ENCODE results near the gene OR1F1.

DNA sequence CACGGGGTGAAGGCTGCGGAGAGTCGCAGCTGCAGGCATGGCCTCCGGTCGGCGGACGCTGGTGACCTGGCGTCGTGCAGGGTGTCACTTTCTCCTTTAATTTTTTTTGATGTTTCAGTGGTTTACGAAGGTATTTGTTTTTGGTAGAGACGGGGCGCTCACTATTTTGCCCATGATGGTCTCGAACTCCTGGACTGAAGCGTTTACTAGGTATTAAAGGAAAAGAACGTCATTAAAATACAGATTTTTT lies 36.1 kb upstream of the OR1F1 start:
- TF ChIP-seq, protein P1, sequence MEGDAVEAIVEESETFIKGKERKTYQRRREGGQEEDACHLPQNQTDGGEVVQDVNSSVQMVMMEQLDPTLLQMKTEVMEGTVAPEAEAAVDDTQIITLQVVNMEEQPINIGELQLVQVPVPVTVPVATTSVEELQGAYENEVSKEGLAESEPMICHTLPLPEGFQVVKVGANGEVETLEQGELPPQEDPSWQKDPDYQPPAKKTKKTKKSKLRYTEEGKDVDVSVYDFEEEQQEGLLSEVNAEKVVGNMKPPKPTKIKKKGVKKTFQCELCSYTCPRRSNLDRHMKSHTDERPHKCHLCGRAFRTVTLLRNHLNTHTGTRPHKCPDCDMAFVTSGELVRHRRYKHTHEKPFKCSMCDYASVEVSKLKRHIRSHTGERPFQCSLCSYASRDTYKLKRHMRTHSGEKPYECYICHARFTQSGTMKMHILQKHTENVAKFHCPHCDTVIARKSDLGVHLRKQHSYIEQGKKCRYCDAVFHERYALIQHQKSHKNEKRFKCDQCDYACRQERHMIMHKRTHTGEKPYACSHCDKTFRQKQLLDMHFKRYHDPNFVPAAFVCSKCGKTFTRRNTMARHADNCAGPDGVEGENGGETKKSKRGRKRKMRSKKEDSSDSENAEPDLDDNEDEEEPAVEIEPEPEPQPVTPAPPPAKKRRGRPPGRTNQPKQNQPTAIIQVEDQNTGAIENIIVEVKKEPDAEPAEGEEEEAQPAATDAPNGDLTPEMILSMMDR (IDR thresholded peaks at IDR 0.05) = no peak
- no peak for TF ChIP-seq POLR2A (IDR thresholded peaks at IDR 0.05)
